Mucosa of gallbladder (tissue), 1 donor: Measurements from ENCODE around the gene MECP2. TPM values are rescaled to one million over a fixed set of nuclear protein-coding genes. Genes with fewer than 3 reads are reported as not detected.

Experiments
- DNase-seq: peaks from one replicate; pipeline ENCODE4 v3.0.0-alpha.2; 2020; ENCODE audit warnings: low spot score
- total RNA-seq: library from RNA; stranded (reverse); gene quantifications from one replicate; pipeline ENCODE4 v1.2.1, GENCODE V29; 2021
- donor health status: DM: no; HTN: no; CAD: no.

MECP2 gene
- total RNA-seq, 1 donor from 2014 or later, result 64.9 TPM

- no peak for DNase-seq
These were observed 63.7 kb downstream of the MECP2 start for GRCh38 chrX:154033848-154034247.

- no peak for DNase-seq
These were observed 64.9 kb downstream of the MECP2 start for GRCh38 chrX:154032653-154033052.

GRCh38 chrX:154032160-154032559 lies 65.4 kb downstream of the MECP2 start:
- no peak for DNase-seq

GRCh38 chrX:154030715-154031305 lies 66.7 kb downstream of the MECP2 start:
- no peak for DNase-seq

GRCh38 chrX:154030266-154030665 lies 67.3 kb downstream of the MECP2 start:
- DNase-seq, result no peak

- DNase-seq, result no peak
These were observed 68.1 kb downstream of the MECP2 start for GRCh38 chrX:154029439-154029838.

GRCh38 chrX:154028502-154029184 lies 68.9 kb downstream of the MECP2 start:
- DNase-seq, result no peak

- no peak for DNase-seq
These were observed 69.5 kb downstream of the MECP2 start for GRCh38 chrX:154027986-154028385.

- DNase-seq, result no peak
These were observed 70.5 kb downstream of the MECP2 start for GRCh38 chrX:154027022-154027402.

- no peak for DNase-seq
These were observed 71.1 kb downstream of the MECP2 start for GRCh38 chrX:154026136-154027021.

GRCh38 chrX:154025230-154025629 lies 72.3 kb downstream of the MECP2 start:
- DNase-seq, result no peak

- DNase-seq, result no peak
These were observed 73.2 kb downstream of the MECP2 start for GRCh38 chrX:154024271-154024670.

- DNase-seq, result no peak
These were observed 74.1 kb downstream of the MECP2 start for GRCh38 chrX:154023276-154024000.

GRCh38 chrX:154022108-154022507 lies 75.4 kb downstream of the MECP2 start:
- no peak for DNase-seq

- no peak for DNase-seq
These were observed 76.3 kb downstream of the MECP2 start for GRCh38 chrX:154021131-154021611.

GRCh38 chrX:154020536-154021115 lies 76.9 kb downstream of the MECP2 start:
- no peak for DNase-seq

- DNase-seq, result no peak
These were observed 77.6 kb downstream of the MECP2 start, which contains the start of gene IRAK1 for GRCh38 chrX:154019633-154020528. Gene IRAK1, minus strand, starts transcription at chrX:154019902. Its CDS starts 90 bp downstream, at chrX:154019812.

- DNase-seq, result no peak
These were observed 78.4 kb downstream of the MECP2 start for GRCh38 chrX:154019061-154019621.

- DNase-seq, result no peak
These were observed 78.9 kb downstream of the MECP2 start for GRCh38 chrX:154018518-154019060.
